ENCODE measurements around the gene NCK1. TPM values are rescaled to one million over a fixed set of nuclear protein-coding genes. Genes with fewer than 3 reads are reported as not detected.

NCK1 gene
- total RNA-seq, 1 experiment from 2014 or later, result 25.6 TPM

DNA sequence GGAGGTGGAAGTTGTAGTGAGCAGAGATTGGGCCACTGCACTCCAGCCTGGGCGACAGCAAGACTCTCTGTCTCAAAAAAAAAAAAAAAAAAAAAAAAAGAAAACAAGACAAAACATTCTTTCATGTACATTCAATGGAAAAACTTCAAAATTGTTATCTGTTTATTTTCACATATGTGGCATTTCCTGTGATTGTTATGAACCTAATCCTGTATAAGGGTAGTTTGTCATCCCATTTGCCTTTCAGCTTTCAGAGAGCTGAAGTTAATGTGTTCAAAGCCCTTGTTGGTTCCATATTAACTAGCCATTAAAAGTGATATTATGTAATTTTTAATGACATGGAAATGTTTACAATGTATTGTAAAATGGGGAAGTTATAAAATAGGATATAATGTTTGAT lies 17.3 kb upstream of the NCK1 start:
- H3K4me3 ChIP-seq (replicated peaks in 1 of 2; ENCODE audit: low read depth in 1 of 2, low read length in 2 of 2), result no peak overlapping the region
- H3K4me2 ChIP-seq (ENCODE audit: low read length), result no peak overlapping the region
- no peaks in the 10 kb centered on the region for H3K9me2 ChIP-seq (ENCODE audit: insufficient read depth)
- H4K20me1 ChIP-seq (ENCODE audit: insufficient read depth), result no peaks in the 10 kb centered on the region
- H2AFZ ChIP-seq (ENCODE audit: low read depth, low read length, poor library complexity, severe bottlenecking), result no peak overlapping the region
- no TSS peak for BruUV-seq (replicated peaks)
- ChIA-PET POLR2A (no interaction called here), CTCF (no interaction called here), RAD21 (ENCODE audit: low non-redundant PET in 1 of 2, low total read pairs in 2 of 2, uncharacterized antibody in 2 of 2, unreplicated experiment in 2 of 2) (no interaction called here)
- no peaks in the 10 kb centered on the region for H3K36me3 ChIP-seq (ENCODE audit: control insufficient read depth in 1 of 2, insufficient read depth in 2 of 2, low read length in 2 of 2)
- DNase-seq (ENCODE audit: low read depth, low spot score) (no peak), ATAC-seq (no peak)
- no peak overlapping the region for H3K9ac ChIP-seq (ENCODE audit: low read length)
- no peak for TF ChIP-seq EZH2 (IDR thresholded peaks at IDR 0.05)
- TF ChIP-seq SRF (IDR thresholded peaks at IDR 0.05; ENCODE audit: low read depth), result no peak
- no peak for TF ChIP-seq SIN3A (IDR thresholded peaks at IDR 0.05; ENCODE audit: low read depth)
- TF ChIP-seq, protein P1, sequence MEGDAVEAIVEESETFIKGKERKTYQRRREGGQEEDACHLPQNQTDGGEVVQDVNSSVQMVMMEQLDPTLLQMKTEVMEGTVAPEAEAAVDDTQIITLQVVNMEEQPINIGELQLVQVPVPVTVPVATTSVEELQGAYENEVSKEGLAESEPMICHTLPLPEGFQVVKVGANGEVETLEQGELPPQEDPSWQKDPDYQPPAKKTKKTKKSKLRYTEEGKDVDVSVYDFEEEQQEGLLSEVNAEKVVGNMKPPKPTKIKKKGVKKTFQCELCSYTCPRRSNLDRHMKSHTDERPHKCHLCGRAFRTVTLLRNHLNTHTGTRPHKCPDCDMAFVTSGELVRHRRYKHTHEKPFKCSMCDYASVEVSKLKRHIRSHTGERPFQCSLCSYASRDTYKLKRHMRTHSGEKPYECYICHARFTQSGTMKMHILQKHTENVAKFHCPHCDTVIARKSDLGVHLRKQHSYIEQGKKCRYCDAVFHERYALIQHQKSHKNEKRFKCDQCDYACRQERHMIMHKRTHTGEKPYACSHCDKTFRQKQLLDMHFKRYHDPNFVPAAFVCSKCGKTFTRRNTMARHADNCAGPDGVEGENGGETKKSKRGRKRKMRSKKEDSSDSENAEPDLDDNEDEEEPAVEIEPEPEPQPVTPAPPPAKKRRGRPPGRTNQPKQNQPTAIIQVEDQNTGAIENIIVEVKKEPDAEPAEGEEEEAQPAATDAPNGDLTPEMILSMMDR (IDR thresholded peaks at IDR 0.05 in 2 of 3, conservative IDR thresholded peaks at IDR 0.05 in 1 of 3; ENCODE audit: borderline replicate concordance in 1 of 3, insufficient read depth in 1 of 3, low read depth in 2 of 3, low read length in 2 of 3), result no peak
- TF ChIP-seq RAD21 (IDR thresholded peaks at IDR 0.05; ENCODE audit: low read depth), result no peak
- TF ChIP-seq EGR1 (IDR thresholded peaks at IDR 0.05; ENCODE audit: low read depth), result no peak
- no peak for TF ChIP-seq ELF1 (IDR thresholded peaks at IDR 0.05; ENCODE audit: borderline replicate concordance, low read depth)
- TF ChIP-seq EZH2phosphoT487 (IDR thresholded peaks at IDR 0.05; ENCODE audit: borderline replicate concordance), result no peak
- no peak for TF ChIP-seq FOSL1 (IDR thresholded peaks at IDR 0.05; ENCODE audit: low read depth)
- TF ChIP-seq POLR2A (IDR thresholded peaks at IDR 0.05; ENCODE audit: borderline replicate concordance, extremely low read depth, insufficient read depth, insufficient read length), result no peak
- TF ChIP-seq ZFX (IDR thresholded peaks at IDR 0.05), result no peak
- TF ChIP-seq POLR2AphosphoS5 (IDR thresholded peaks at IDR 0.05; ENCODE audit: low read depth, low read length), result no peak
- H3K27ac ChIP-seq (ENCODE audit: low read depth, low read length), result no peak overlapping the region
- intact Hi-C loops (cut with micrococcal nuclease), result no loop called here
- no peaks in the 10 kb centered on the region for H3K27me3 ChIP-seq (ENCODE audit: insufficient read depth, low read length)
- no peaks in the 10 kb centered on the region for H3K4me1 ChIP-seq (ENCODE audit: control insufficient read depth in 1 of 2, insufficient read depth in 2 of 2, low read length in 2 of 2)
- no peaks in the 10 kb centered on the region for H3K9me3 ChIP-seq (ENCODE audit: control insufficient read depth in 1 of 2, insufficient read depth in 1 of 2, low read depth in 1 of 2, low read length in 2 of 2)
- no peaks in the 10 kb centered on the region for H3K79me2 ChIP-seq (ENCODE audit: insufficient read depth, low read length)
